Kidney capillary endothelial cell (primary cell): ENCODE data around the gene IL4.
A peak's percentile ranks its signal among the peaks of the same experiment; 100 is the strongest.
"Not testable (repeated sequence)": the region's sequence is repeated elsewhere in the genome, so short reads cannot be mapped to it uniquely, and the experiment has no call there.

Experiments
- DNase-seq: peaks from one replicate; pipeline ENCODE4 v3.0.0-alpha.2; 2018; ENCODE audit warnings: low spot score

The IL4 gene

DNA sequence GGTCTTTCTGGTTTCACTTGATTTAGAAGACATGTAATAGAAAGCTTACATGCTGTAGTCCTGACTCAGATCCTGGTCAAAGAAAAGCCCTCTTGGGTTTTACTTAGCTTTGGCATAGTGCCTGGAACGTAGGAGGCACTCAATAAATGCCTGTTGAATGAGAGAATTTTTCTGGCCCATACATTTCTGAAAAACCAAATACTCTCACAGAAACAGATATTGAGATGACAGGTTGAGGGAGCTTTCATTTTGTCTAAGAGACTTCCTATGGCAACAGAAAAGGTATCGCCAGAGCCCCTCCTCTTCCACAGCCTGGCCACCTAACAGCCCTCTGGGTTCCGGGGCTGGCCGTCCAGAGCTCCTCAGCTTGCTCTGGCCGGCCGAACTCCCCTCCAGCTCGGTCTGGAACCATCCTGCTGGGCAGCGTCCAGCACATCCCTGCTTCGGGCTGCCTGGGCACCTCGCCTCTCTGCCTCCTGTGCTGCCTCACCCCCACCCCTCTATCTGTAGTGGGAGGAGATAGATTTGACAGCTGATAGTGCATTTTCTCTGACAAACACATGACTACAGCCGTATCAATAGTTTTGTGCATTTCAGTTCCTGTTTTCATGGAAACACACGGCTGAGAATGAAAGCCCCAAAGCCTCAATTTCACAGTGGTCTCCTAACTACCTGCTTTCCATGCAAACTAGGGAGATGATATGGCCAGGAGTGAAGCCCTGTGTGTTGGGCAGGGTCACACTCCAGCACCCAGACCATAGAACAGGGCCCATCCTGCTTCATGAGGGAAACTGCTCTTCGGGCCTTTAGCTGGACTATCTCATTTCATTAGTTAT is 1.1 kb downstream of the IL4 start:
- peak; percentile 73 for DNase-seq

DNA sequence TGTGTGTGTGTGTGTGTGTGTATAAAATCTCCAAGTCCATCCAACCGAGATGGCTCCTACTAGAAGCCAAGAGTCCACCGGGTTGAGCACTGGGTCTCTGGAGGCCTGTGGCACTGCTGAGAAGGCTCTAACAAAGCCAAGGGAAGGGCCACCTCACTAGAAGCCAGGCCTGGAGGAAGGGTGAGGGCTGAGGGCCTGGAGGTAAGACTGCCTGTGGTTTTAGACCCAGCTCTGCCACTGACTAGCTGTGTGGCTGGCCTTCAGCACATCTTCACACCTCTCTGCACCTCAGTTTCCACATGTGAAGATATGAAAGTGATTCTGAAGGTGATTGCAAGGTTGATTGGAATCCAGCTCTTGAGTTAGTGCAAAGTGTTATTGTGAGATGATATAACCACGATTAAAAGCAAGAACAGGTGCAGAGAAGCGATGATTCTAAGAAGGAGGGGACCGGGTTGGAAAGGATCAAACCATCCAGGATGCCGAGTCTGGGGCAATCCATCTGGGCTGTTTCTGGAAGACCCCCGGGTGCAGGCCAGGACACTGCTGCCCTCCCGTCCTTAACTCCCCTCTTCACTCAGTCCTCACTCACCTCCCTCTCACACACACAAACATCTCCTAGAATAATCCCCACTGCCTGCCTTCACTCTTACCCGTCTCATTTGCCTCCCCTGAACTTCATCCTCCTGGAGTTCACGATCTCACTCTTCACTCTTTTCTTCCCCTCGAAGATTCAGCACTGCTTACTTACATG is 2.3 kb downstream of the IL4 start:
- DNase-seq: no peak

DNA sequence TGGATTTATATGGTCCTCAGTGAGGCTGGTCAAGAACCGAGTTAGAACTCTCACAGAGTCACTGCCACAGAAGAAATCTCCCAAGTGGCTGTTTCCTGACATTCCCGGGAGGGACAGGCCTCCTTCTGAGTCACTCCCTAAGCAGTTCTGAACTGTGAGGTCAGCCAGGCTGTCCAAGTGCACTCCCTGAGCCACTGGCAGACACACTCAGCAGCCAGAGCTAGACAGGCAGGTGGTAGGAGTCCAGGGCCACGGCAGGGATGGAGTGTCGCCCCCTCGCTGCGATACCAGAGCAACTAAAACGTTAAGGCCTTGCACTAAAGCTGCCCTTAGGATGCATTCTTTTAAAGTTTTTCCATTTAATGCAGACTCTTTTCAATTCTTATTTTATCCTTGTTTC is 3.4 kb downstream of the IL4 start:
- DNase-seq: peak; percentile 84

DNA sequence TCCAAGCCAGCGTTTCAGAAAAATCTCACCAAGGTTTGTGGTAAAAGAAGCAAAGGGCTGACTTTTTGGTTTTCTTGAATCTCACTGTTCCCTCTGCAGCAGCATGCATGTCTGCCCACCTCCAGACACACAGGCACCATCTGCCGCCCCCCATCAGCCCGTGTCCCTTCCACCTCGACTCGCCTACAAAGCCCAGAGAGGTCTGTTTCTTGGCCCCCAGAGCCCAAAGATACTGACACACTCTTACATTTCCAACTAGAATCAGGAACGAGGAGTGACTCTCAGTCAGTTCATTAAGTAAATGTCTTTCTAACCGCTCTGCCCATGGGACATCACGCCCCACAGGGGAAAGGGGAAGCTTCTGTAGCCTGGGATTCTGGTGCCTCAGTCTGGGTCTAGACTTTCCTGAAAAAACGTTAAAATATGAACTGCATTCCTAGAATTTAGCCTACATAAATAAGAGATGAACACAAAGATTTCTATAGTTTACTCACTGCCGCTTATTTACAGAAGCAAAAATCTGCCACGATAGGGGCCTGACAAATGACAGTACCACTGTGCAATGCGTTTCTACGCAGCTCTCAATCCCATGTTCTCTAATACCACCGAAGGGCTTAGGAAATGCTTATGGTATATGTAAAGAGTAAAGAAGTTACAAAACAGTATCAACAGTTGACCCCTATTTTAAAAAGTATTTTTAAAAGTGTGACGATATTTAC is 4.1 kb downstream of the IL4 start:
- DNase-seq: no peak

DNA sequence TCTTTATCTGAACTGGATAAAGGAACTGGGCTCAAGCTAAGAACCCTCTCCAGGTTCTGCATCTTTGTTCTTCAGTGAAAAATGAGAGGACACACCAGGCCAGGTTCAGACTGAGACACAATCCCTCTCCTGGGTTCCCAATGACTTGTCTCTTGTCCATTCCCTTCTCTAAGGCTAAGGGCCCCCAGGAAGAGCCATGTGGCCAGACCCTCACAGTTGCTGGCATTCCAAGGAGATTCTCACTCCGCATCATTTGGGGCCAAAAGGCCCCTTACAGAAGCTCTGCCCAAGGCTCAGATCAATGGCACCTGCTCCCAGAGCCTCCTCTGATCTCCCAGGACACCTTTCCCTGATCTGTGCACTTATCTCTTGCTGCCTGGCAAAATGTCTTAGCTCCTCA is 4.9 kb downstream of the IL4 start:
- no peak for DNase-seq

DNA sequence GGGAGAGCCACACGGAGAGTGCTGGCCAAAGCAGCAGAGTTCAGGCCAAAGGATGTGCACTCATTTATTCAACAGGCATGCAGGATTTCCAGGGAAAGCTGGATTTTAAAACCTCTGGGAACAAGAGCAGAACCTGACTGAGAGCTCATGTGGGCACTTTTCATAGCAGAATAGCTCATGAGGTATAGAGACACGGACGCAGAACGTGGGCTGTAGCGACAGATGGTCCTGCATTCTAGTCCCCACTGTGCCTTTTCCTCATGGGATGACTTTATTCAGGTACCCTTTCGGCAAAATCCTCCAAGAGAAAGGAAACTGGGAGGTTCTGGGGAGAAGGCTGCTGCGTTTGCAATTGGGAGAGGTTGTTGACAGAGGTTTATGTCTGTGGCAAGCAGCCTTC is 5.4 kb downstream of the IL4 start:
- DNase-seq: no peak

DNA sequence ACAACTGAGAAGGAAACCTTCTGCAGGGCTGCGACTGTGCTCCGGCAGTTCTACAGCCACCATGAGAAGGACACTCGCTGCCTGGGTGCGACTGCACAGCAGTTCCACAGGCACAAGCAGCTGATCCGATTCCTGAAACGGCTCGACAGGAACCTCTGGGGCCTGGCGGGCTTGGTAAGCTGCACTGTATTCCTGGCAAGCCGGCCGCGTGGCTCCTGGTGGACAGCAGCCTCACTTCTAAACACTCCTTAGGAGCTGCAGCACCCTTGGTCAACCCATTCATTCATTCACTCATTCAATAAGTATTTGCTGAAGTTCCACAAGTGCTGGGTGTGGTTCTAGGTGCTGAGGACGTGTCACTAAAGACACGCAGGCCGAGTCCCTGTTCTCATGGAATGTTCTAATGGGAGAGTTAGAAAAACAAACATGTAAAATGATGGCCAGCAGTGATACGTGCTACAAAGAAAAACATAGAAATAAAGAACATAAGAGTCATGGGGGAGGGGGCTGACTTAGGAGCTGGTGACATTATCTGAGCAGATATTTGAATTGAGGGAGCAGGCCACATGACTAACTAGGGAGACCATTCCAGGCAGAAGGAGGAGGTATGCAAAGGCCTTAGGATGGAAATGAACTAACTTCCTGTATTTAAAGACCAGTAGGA is 6.1 kb downstream of the IL4 start:
- no peak for DNase-seq

DNA sequence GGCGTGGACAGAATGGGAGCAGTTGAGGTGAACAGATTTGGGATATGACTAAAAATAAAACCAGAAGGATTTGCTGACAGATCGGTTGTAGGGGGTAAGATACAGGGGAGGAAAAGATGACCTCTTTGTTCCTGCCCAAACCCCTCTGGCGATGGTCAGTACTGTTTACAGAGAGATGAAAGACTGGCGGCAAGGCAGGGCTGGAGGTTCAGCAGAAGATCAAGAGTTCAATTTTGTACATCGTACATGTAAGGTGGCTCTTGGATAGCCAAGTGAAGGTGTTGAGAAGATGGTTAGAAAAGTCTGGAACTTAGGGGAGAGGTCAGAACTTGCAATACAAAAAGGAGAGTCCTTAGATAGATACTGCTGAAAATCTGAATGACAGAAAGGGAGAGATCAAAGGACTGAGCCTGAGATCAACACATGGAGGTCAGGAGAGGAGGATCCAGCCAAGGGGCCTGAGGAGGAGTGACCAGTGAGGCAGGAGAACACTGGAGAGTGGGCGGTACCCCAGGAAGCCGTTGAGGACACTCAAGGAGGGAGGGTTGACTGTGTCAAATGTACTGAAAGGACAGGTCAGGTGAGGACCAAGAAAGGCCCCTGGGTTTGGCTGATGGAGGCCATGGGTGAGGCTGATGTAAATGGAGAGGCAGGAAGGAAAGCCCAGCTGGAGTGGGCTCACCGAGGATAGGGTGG is 7.1 kb downstream of the IL4 start:
- DNase-seq: no peak

DNA sequence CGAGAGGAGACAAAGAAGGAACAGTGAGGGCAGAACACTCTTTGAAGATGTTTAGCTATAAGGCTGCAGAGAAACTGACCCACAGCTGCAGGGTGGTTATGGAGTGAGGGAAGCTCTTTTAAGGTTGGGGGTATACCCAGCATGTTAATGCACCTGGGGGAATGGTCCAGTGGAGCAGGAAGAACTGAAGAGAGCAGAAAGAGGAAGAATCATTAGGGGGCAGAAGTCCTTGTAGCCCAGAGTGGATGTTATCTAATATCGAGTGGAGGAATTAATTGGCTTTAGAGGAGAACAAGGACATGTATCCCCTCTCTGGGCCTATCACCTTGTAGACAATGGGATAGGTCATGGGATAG is 7.7 kb downstream of the IL4 start:
- DNase-seq: no peak

DNA sequence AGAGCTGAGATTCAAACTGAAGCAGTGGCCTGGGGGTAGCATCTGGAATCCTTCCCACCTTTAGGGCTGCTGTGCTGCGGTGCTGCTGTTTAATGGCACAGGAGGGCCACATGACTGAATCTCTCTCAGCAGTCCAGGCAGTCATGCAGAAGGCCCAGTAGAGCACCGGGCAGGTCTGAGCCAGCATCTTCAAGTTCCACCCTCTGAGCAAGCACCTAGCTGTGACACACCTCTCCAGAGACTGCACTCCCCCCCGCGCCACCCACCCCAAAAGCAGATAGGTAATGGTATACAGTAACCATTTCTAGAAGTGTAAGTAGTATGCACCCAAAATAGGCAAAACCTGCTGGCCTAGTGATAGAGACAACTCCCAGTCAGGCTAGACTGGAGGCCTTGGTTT is 8.2 kb downstream of the IL4 start:
- no peak for DNase-seq

DNA sequence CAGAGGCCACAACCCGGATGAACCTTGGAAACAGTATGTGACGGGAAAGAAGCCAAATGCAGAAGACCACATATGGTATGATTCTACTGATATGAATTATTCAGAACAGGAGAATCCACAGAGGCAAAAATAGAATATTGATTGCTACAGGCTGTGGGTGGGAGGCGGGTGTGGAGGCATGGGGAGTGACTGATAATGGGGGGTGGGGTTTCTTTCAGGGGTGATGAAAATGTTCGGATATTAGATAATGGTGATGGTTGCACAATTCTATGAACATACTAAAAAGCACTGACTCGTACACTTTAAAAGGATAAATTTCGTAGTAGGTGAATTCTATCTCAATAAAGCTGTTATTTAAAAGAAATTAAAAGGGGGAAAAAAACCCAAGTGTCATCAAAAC is 10.7 kb downstream of the IL4 start:
- DNase-seq: no peak

DNA sequence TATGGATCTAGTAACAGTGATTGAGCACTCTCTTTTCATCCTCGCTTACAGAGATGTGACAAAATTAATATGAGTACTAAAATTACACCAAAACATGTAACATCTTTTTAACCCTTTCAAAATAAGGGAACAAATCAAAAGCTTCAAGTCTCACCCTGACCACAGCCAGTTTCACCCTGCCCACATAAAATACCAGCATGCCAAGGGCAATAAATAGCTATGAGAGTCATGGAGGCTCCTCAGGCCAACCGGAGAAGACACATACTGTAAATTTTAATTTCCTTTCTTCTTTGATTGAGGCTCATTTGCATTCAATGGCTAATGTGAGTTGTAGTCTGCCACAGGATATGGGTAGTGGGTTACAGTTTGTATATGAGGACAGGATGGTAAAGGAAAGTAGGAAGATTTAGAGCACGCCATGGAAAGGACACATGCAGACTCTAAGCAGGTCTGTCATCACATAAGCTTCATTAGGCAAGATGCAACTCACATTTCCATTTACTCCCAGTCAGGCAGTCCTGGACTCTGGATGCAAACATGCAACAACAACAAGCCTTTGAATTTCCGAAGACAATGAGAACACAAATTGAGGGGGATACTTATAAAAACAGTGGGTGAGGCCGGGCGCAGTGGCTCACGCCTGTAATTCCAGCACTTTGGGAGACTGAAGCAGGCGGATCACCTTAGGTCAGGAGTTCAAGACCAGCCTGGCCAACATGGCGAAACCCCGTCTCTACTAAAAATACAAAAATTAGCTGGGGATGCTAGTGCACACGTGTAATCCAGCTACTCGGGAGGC is 11.3 kb downstream of the IL4 start:
- DNase-seq: no peak

DNA sequence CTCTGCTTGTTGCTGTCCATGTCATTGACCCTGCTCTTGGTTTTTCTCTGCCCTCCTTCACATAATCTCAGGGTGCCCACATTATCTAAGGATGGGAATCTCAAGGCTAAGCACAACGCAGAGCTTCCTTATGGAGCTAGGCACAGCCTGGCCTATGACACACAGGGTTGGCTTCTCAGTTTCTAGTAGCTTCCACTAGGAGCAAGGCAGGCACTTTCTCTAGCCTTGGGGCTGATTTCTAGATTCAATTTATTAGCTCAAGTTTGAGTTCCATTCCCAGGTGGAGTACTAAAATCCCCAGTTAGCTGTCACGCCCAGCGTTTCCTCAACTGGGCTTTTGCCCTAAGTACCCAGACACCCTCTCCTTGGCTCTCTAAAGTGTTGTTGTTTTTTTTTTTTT is 12.4 kb downstream of the IL4 start:
- DNase-seq: no peak

DNA sequence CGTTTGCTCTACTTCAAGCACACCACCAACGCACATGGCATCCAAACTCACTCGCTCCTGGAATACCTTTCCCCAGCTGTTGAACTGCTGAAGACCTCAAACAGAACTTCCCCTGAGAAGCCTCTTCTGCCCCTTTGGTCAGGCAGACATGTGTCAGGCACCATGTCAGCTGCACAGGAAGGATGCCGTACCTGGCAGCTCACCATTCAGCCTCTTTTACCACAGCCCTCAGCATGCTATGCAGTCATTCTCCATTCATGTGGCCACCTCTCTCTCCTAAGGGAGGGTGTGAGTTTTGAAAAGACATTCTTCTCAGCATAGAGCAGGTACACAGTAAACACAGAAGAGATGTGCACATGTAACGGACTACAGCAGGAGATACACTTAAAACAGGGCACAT is 14.2 kb downstream of the IL4 start:
- DNase-seq: no peak

DNA sequence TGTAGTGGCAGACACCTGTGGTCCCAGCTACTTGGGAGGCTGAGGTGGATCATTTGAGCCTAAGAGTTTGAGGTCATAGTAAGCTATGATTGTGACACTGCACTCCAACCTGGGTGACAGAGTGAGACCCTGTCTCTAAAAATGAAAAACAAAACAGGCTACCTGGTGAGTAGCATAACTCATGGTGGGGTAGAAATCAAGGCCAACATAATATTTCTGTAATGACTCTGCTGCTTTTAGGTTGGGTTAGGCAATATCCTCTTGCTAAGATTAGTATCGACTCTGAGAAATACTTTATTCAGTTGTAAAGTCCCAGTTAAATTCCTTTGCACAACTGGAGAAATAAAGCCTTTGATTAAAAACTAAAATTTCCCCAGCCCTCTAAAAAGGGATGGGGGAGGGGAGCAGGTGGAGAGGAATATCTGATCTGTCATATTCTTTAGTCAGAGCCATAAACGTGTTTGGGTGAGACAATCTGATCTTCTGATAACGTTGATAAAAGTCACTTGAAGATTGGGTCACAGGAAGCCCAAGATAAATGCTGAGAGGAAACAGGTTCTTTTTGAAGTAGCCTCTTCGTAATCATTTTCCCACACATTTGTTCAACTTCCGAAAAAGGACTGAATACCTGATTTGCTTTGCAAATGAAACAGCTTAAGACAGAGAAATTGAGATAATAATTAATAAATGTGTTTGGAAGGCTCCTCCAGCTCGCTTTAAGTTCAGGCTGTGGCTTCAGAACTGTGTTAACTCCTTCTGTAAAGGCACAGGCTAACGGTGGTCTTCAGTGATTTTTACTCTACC is 14.9 kb downstream of the IL4 start:
- DNase-seq: no peak

DNA sequence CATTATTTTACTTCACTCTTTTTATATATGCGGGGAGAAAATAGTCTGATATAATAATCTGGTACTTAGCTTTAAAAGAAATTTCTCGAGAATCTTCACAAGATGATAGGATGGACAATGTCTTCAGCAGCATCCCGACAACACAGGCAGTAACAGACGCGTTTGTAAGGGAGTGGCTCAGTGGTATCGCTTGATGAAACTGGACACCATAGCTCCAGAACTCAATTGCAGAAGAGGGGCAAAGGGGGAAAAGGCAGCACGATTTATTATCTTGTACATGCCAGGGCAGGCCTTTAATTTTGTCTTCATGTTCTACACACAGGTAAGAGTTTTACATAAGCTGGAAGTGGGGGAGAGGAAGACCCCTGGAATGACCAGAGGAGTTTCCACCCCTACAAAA is 15.7 kb downstream of the IL4 start:
- DNase-seq: no peak

DNA sequence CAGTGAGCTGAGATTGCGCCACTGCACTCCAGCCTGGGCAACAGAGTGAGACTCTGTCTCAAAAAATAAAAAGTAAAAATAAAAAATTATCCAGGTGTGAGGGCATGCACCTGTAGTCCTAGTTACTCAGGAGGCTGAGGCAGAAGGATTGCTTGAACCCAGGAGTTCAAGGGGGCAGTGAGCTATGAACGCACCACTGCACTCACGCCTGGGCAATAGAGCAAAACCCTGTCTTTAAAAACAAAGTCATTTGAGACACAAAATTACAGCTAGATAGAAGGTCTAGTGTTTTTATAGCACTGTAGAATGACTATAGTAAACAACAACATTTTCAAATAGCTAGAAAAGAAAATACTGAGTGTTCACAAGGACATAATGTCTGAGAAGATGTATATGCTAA is 16.4 kb downstream of the IL4 start:
- DNase-seq: no peak

DNA sequence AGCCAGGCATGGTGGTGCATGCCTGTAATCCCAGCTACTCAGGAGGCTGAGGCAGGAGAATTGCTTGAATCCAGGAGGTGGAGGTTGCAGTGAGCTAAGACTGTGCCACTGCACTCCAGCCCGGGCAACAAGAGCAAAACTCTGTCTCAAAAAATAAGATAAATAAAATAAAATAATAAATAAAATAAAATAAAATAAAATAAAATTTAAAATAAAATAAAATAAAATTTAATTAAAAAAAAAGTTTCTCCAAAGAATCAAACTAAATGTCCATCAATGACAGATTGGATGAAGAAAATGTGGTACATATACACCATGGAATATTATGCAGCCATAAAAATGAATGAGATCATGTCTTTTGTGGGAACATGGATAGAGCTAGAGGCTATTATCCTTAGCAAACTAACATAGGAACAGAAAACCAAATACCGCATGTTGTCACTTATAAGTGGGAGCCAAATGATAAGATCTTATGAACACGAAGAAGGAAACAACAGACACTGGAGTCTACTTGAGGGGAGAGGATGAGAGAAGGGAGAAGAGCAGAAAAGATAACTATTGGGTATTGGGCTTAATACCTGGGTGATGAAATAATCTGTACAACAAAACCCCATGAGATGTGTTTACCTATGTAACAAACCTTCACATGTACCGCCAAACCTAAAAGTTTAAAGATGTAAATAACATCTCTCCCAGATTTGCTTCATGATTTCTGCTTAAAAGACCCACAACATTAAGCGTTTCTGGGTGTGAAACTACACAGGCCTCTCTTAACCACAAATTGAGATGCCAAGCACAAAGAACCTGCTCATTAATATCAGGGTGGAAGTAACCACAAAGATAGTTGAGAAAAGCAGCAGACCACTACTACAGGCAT is 18.2 kb downstream of the IL4 start:
- DNase-seq: not testable (repeated sequence)

DNA sequence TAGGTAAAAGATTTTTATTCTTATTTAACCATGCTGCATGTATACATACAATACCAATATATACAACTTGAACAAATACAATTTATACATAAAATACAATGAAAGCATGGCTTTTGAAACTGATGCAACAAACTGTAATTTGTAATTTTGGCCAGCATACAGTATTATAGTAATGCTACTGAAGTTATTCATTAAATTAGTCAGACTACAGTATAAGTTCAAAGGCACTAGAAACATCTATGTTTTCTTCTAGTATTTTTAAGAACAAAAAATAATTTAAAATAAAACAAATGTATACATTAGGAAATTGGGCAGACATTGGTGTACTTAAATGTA is 18.8 kb downstream of the IL4 start:
- DNase-seq: no peak
